GM21367 (cell line): ENCODE measurements around the gene DEFB123.
"Not testable (repeated sequence)": the region's sequence is repeated elsewhere in the genome, so short reads cannot be mapped to it uniquely, and the experiment has no call there.

ENCODE experiments used
- ATAC-seq: cut with Tn5 transposase; IDR thresholded peaks from one replicate; pipeline ENCODE4 v1.9.1; 2021; ENCODE audit not compliant: unreplicated experiment

The DEFB123 gene

GRCh38 chr20:31440012-31440659 lies at the start of gene DEFB123:
Gene DEFB123 (plus strand): TSS chr20:31440632. CDS start chr20:31440699, 67 bp downstream.
- no peak for ATAC-seq

- no peak for ATAC-seq
These were observed 47.6 kb upstream of the DEFB123 start for GRCh38 chr20:31392836-31393235.

DNA sequence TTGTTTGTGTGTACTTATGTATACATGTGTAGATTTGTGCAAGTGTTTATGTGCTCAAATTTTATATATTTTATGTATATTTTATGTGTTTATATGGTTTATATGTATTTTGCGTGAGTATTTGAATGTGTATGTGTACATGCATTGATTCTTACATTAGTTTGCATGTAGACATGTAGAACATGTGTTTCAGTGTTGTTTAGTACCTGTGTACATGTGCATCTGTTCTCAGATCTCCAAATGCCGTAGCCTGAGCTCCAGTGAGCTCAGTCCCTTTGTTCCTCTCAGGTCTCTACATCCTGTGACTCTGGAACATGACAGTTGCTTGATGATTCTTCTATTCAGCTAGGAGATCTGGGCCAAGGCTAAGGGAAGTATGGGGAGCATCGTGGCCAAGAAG lies 45.5 kb upstream of the DEFB123 start:
- ATAC-seq: no peak

- no peak for ATAC-seq
These were observed 36.5 kb upstream of the DEFB123 start for GRCh38 chr20:31403886-31404285.

GRCh38 chr20:31406115-31406514 lies 34.3 kb upstream of the DEFB123 start, which contains the start of gene DEFB121:
Gene DEFB121 (minus strand): TSS chr20:31406215. CDS start chr20:31406152, 63 bp downstream.
- no peak for ATAC-seq

- no peak for ATAC-seq
These were observed 30.4 kb upstream of the DEFB123 start for GRCh38 chr20:31410011-31410410.

DNA sequence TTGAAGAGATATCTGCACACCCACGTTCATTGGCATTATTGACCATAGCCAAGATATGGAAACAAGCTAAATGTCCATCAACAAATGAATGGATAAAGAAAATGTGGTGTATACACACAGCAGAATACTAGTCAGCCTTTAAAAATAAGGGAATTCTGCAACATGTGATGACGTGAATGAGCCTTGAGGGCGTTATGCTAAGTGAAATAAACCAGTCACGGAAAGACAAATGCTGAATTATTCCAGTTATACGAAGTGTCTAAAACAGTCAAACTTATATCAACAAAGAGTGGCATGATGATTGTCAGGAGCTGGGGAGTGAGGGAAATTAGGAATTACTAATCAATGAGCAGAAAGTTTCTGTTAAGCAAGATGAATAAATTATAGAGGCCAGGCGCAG lies 26.1 kb upstream of the DEFB123 start:
- no peak for ATAC-seq

GRCh38 chr20:31415653-31416052 lies 24.8 kb upstream of the DEFB123 start:
- no peak for ATAC-seq

DNA sequence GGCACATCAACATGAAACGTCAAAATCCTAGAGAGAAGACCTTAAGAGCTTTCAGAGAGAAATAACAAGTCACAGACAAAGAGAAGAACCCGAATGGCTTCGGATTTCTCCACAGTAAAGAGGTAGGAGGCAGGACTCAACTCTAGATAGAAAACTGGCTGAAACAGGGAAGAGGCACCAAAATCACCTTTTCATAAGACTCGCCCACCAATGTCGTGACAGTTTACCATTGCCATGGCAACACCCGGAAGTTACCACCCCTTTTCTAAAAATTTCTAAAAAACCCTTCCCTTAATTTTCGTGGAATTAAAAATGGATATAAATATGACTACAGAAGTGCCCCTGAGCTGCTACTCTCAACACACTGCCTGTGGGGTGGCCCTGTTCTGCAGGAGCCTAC lies 22.1 kb upstream of the DEFB123 start:
- no peak for ATAC-seq

DNA sequence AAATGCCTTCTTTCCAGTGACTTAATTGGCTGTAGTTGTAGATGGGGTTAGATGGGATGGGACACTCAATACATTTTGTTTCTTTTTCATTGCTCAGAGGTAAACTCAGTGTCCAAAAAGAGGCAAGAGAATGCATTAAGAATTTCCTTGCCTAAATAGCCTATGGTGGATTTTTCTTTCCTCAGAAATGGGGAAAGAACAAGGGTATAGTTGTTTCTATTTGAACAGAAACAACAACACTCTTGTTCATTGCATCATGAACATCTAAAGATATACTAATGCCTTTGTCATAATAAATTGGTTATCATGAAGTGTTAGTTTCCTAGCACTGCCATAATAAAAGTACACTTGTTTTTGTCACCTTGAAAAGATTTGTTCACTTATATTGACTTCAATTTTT lies 14.6 kb upstream of the DEFB123 start:
- no peak for ATAC-seq

DNA sequence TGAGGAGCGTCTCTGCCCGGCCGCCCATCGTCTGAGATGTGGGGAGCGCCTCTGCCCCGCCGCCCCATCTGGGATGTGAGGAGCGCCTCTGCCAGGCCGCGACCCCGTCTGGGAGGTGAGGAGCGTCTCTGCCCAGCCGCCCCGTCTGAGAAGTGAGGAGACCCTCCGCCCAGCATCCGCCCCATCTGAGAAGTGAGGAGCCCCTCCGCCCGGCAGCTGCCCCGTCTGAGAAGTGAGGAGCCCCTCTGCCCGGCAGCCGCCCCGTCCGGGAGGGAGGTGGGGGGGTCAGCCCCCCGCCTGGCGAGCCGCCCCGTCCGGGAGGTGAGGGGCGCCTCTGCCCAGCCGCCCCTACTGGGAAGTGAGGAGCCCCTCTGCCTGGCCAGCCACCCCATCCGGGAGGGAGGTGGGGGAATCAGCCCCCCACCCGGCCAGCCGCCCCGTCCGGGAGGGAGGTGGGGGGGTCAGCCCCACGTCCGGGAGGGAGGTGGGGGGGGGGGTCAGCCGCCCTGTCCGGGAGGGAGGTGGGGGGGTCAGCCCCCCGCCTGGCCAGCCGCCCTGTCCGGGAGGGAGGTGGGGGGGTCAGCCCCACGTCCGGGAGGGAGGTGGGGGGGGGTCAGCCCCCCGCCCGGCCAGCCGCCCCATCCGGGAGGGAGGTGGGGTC lies 13.4 kb upstream of the DEFB123 start:
- not testable (repeated sequence) for ATAC-seq

- ATAC-seq: not testable (repeated sequence)
These were observed 12.9 kb upstream of the DEFB123 start for GRCh38 chr20:31427576-31427975.

DNA sequence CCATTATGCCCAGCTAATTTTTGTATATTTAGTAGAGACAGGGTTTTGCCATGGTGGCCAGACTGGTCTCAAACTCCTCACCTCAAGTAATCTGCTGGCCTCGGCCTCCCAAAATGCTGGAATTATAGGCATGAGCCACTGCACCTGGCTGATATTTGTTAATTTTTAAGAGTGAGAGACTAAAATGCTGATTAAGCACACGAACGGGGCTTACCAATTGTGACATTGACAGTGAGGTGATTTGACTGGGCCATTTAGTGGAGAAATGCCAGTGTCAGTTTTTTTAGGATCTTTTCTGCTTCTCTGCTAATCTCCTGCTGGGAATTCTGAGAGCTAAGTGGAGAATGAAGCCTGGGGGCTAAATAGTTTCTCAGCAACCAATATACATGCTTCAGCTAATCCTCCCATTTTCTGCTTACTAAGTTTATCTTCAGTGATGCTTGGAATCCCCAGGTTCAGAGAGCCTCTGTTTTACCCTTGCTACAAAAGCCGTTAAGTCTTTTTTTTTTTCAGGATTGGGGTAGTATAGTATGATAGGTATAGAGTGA lies 9.8 kb upstream of the DEFB123 start:
- ATAC-seq: no peak

- no peak for ATAC-seq
These were observed 5.8 kb downstream of the DEFB123 start for GRCh38 chr20:31446084-31446819.

- no peak for ATAC-seq
These were observed 9.3 kb downstream of the DEFB123 start for GRCh38 chr20:31449511-31450414.

GRCh38 chr20:31452575-31452974 lies 12.1 kb downstream of the DEFB123 start:
- ATAC-seq: no peak

GRCh38 chr20:31454361-31454760 lies 13.9 kb downstream of the DEFB123 start:
- ATAC-seq: no peak

DNA sequence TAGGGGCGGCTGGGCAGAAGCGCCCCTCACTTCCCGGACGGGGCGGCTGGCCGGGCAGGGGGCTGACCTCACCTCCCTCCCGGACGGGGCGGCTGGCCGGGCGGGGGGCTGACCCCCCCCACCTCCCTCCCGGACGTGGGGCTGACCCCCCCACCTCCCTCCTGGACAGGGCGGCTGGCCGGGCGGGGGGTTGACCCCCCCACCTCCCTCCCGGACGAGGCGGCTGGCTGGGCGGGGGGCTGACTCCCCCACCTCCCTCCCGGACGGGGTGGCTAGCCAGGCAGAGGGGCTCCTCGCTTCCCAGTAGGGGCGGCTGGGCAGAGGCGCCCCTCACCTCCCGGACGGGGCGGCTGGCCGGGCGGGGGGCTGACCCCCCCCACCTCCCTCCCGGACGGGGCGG lies 30.5 kb downstream of the DEFB123 start:
- ATAC-seq: not testable (repeated sequence)

DNA sequence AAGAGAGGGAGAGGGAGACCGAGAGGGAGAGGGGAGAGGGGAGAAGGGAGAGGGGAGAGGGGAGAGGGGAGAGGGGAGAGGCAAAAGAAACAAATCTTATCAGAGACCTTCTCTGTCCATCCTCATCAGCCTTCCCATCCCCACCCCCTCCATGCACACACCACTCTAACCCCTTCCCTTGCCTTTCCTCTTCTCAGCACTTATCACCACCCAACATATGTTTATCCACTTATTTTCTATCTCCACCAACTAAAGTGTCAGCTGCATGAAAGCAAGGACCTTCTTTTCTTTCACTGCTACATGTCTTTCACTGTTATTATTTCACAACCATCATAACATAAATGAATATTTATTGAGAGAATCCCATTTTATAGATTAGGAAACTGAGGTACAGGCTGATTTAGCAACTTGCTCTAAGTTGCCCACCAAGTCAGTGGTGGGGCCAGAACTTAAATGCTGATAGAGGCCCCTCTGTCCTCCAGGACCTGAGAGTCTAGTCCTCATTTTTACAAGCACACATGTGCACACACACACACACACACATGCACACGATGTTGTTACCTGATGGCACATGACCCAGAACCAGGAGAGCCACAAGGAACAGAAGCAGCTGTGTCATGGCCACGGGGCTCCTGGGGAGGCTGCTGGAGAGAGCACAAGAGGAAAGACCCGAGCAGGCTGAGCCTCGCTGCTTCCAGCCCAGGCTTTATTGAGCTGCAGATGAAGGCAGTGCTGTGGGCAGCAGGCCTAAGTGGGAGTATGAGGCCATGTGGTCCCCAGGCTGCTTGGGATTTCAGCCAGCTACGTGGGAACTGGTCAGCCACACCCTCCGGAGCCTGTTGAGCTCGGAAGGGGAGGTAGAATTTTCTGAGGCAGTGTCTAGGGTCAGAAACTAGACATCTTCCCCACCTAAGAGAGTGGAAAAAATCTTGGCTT lies 32.2 kb downstream of the DEFB123 start:
- no peak for ATAC-seq
